Transverse colon (tissue), 3 donors: Measurements from ENCODE around the gene KCTD15.

Experiments used
- CTCF ChIP-seq, 5 experiments: fragments of 200-600 bp in 3 of 5; fragments of 450-650 bp in 2 of 5; sonication (generic) in 3 of 5; IDR thresholded peaks; 1 replicate in 2 of 5; 2 replicates in 3 of 5; pipeline ENCODE4 v1.5.1; 2016 to 2017; ENCODE audit warnings: antibody characterized with exemption in 5 of 5, inconsistent platforms in 3 of 5, mild to moderate bottlenecking in 2 of 5, moderate library complexity in 1 of 5
- POLR2A ChIP-seq: fragments of 450-650 bp; IDR thresholded peaks from one replicate; pipeline ENCODE4 v1.6.1; 2016; ENCODE audit warnings: antibody characterized with exemption, mild to moderate bottlenecking, moderate library complexity

GRCh38 chr19:33849551-33850147, 53.0 kb downstream of the KCTD15 start:
- TF ChIP-seq CTCF (IDR thresholded peaks at IDR 0.05) = no peak
- no peak for TF ChIP-seq POLR2A
